ENCODE measurements around the gene TNK1.
A peak's percentile ranks its signal among the peaks of the same experiment; 100 is the strongest.

- peak; percentile 89 for TF ChIP-seq CTCF (IDR thresholded peaks at IDR 0.05; ENCODE audit: low read length)
- no peak for TF ChIP-seq EZH2 (IDR thresholded peaks at IDR 0.05; ENCODE audit: borderline replicate concordance, low read length)
Observed at GRCh38 chr17:7356072-7356549, 24.8 kb upstream of the TNK1 start.
